Measurements from ENCODE around the gene PTPN5.

PTPN5 gene

DNA sequence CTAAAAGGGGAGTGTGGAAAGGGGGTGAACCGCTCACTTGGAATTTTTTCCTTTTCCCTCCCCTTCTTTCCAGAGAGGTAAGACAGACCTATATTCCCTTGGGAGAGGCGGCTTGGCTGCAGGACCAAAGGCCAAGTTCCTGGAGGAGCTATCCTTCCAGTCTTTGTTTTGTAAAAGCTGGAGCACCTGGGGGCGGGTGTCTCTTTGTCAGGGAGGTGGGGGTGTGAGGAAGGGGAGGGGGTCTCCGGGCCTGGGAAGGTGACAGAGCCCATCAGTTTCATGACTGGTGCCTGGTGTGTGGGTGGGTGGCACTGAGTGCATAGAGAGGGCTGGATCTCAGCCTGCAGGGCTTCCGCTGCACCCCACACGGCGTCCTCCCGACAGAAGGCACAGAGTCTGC lies 18.5 kb downstream of the PTPN5 start:
- no peak for TF ChIP-seq ZFX (IDR thresholded peaks at IDR 0.05; ENCODE audit: borderline replicate concordance)
- TF ChIP-seq CTCF (IDR thresholded peaks at IDR 0.05): no peak
- no peak overlapping the region for H3K27ac ChIP-seq

DNA sequence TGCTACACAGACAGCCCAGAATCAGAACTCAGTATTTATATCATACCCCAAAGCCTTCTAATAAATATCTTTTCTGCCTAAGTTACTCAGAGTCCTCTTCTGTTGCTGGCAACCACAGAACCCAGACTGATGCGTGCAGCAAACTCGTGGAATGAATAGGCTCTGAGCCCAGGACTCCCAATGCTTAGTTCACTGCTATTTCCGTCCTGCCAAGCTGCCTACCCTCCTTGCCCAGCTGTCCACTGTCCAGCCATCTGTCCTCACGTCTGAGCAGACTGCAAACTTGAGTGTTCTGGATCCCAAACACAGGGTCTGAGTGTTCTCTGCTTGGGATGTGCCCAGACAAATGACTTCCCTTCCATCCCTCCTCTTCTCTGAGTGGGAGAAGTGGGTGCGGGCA lies 19.4 kb downstream of the PTPN5 start:
- TF ChIP-seq ZFX (IDR thresholded peaks at IDR 0.05; ENCODE audit: borderline replicate concordance) (no peak), CTCF (IDR thresholded peaks at IDR 0.05) (no peak)
- H3K27ac ChIP-seq: no peak overlapping the region

- no peak for TF ChIP-seq ZFX (IDR thresholded peaks at IDR 0.05; ENCODE audit: borderline replicate concordance)
- TF ChIP-seq CTCF (IDR thresholded peaks at IDR 0.05): no peak
- no peak overlapping the region for H3K27ac ChIP-seq
These were observed 20.1 kb downstream of the PTPN5 start for GRCh38 chr11:18771266-18772035.

- no peak for TF ChIP-seq ZFX (IDR thresholded peaks at IDR 0.05; ENCODE audit: borderline replicate concordance)
- no peak for TF ChIP-seq CTCF (IDR thresholded peaks at IDR 0.05)
- H3K27ac ChIP-seq: no peak overlapping the region
These were observed 21.0 kb downstream of the PTPN5 start for GRCh38 chr11:18770479-18771125.

DNA sequence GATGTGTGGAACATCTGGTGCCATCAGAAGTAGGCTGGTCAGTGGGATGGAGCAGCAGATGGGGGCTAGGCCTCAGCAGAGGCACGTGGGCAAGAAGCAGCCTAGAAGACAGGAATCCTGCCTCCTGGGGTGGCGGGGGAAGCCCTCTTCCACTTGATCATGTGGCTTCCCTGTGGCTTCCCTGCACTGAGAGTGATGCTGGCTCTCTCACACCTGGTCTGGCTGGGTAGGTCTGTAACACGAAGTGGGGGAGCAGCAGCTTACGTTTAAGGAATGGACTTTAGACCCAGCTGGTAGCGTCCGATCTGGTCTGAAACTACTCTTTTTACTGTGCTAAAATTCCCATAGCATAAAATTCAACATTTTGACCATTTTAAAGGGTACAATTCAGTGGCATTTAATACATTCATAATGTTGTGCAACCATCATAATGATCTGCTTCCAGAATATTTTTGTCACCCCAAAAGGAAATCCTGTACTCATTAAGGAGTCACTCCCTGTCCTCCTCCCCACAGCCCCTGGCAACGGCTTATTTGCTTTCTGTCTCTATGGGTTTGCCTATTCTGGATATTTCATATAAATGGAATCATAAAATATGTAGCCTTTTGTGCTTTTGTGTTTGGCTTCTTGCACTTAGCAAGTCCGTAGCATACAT lies 21.7 kb downstream of the PTPN5 start:
- H3K27ac ChIP-seq: no peak overlapping the region
- TF ChIP-seq ZFX (IDR thresholded peaks at IDR 0.05; ENCODE audit: borderline replicate concordance): no peak
- TF ChIP-seq CTCF (IDR thresholded peaks at IDR 0.05): no peak

DNA sequence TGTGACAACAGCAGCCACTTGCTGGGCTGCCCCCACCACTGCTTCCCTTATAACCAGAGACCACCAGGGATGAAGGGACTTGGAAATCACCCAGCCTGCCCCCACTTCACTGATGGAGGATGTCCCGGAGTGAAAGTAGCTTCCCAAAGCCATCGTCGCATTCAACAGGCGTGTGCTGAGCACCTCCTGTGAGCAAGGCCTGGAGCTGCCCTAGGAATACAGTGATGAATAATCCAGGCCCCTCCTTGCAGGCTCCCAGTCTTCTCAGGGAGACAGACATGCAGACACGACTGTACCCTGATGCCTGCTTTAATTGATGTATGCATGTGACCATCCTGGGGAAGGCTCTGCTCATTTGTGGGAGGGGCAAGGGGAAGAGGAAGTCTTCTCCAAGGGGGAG lies 22.6 kb downstream of the PTPN5 start:
- no peak overlapping the region for H3K27ac ChIP-seq
- TF ChIP-seq ZFX (IDR thresholded peaks at IDR 0.05; ENCODE audit: borderline replicate concordance) (no peak), CTCF (IDR thresholded peaks at IDR 0.05) (no peak)

DNA sequence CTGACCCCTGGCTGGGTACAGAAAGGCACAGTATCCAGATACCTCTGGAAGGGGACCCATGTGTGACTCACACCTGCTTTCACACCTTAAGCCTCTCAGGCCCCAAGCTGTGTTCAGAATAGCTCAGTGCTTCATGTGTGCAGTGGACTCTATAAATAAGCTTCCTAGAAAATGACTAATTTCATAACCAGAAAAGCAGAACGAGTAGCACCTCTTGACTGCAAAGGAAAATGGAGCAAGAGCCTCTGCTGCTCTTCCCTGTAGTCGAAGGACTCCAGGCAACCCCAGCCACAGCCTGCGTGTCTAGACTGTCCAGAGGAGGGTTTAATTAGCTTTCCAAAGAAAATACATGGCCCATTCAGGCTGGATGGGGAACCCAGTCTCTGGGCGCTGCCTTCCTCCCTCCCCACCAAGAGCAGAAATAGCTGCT lies 23.1 kb downstream of the PTPN5 start:
- H3K27ac ChIP-seq: no peak overlapping the region

More for the DNA sequence above, 23.1 kb downstream of the PTPN5 start:
- TF ChIP-seq CTCF (IDR thresholded peaks at IDR 0.05) (no peak), ZFX (IDR thresholded peaks at IDR 0.05; ENCODE audit: borderline replicate concordance) (no peak)
